Lower lobe of right lung (tissue), 2 donors: ENCODE measurements around the gene POLRMT. TPM values are rescaled to one million over a fixed set of nuclear protein-coding genes. Genes with fewer than 3 reads are reported as not detected.
"Not testable (repeated sequence)": the region's sequence is repeated elsewhere in the genome, so short reads cannot be mapped to it uniquely, and the experiment has no call there.

Source experiments
- ATAC-seq, 2 donors: fragments of 200-7000 bp; cut with Tn5 transposase; one replicate each; pipeline ENCODE4 v1.9.1; 2020 to 2022; ENCODE audit warnings: mild to moderate bottlenecking in 2 of 2, moderate library complexity in 2 of 2
- DNase-seq: peaks from one replicate; pipeline ENCODE4 v3.0.0-alpha.2; 2020
- H3K27ac ChIP-seq: fragments of 200-600 bp; one replicate; pipeline ENCODE4 v1.8.0; 2022
- H3K27me3 ChIP-seq: fragments of 200-600 bp; one replicate; pipeline ENCODE4 v1.8.0; 2022; ENCODE audit warnings: low read depth
- H3K36me3 ChIP-seq: fragments of 200-600 bp; one replicate; pipeline ENCODE4 v1.8.0; 2022; ENCODE audit warnings: mild to moderate bottlenecking
- H3K4me1 ChIP-seq: fragments of 200-600 bp; one replicate; pipeline ENCODE4 v1.8.0; 2022
- H3K4me3 ChIP-seq: fragments of 200-600 bp; one replicate; pipeline ENCODE4 v1.8.0; 2022; ENCODE audit warnings: mild to moderate bottlenecking
- H3K9me3 ChIP-seq: fragments of 200-600 bp; one replicate; pipeline ENCODE4 v1.8.0; 2022
- intact Hi-C: fragments of 100-400 bp; cut with DNase I; formaldehyde crosslinking; loops from one replicate; pipeline ENCODE4 v1.11.0; 2022
- total RNA-seq: library from RNA; stranded (reverse); fragmentation: NEBNext Ultra II Directional; extraction: Animal tissue kit (Norgen Biotek cat#: 25700); gene quantifications from one replicate; pipeline ENCODE4 v1.2.1, GENCODE V29; 2021
- TF ChIP-seq, protein P1 (sequence below): fragments of 200-600 bp; IDR thresholded peaks from one replicate; pipeline ENCODE4 v1.8.0; 2022; ENCODE audit warnings: antibody characterized with exemption, mild to moderate bottlenecking
- donor health status: DM: no; HTN: yes; CAD: no; lungs with severe emphysema.

POLRMT gene
- total RNA-seq, 1 donor from 2014 or later, result 42.5 TPM

DNA sequence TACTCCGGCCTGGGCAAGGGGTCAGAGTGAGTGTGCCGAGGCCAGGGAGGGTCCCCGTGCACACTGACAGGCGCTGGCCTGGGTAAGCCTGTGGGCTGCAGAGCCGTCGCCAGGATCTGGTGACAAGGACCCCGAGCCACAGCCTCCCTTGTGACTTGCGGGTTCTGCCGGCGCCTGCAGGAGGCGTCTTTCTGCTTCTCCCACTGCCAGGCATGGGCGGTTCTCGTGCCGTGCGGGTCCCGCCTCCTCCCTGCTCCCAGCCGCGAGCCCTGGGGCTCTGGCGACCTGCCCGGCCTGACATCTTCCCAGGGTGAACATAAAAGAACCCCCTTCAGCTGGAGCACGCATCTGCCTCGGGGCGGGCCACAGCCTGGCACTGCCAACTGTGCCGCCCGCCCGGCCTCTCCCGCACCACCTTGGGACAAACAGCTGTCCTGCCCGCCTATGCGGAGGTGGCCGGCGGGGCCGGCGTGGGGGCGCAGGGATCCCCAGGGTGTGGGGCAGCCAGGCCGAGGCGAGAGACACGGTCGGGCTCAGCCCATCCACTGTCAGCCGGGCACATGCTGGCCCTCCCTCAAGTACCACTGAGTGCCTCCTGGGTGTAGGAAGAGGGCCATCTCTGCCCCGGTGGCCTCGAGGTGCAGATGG lies 45.1 kb downstream of the POLRMT start:
- Histone ChIP-seq H3K4me1 (peaks cover 22% of the 10 kb centered on the region), H3K4me3 (no peak overlapping the region), H3K36me3 (peaks cover 3% of the 10 kb centered on the region), H3K9me3 (no peaks in the 10 kb centered on the region), H3K27me3 (peaks cover 68% of the 10 kb centered on the region), H3K27ac (no peak overlapping the region)
- TF ChIP-seq, protein P1, sequence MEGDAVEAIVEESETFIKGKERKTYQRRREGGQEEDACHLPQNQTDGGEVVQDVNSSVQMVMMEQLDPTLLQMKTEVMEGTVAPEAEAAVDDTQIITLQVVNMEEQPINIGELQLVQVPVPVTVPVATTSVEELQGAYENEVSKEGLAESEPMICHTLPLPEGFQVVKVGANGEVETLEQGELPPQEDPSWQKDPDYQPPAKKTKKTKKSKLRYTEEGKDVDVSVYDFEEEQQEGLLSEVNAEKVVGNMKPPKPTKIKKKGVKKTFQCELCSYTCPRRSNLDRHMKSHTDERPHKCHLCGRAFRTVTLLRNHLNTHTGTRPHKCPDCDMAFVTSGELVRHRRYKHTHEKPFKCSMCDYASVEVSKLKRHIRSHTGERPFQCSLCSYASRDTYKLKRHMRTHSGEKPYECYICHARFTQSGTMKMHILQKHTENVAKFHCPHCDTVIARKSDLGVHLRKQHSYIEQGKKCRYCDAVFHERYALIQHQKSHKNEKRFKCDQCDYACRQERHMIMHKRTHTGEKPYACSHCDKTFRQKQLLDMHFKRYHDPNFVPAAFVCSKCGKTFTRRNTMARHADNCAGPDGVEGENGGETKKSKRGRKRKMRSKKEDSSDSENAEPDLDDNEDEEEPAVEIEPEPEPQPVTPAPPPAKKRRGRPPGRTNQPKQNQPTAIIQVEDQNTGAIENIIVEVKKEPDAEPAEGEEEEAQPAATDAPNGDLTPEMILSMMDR, result peak; percentile 43
- DNase-seq (peak; percentile 69), ATAC-seq (peak; percentile 7 to 27)
- intact Hi-C loops, result no loop called here

DNA sequence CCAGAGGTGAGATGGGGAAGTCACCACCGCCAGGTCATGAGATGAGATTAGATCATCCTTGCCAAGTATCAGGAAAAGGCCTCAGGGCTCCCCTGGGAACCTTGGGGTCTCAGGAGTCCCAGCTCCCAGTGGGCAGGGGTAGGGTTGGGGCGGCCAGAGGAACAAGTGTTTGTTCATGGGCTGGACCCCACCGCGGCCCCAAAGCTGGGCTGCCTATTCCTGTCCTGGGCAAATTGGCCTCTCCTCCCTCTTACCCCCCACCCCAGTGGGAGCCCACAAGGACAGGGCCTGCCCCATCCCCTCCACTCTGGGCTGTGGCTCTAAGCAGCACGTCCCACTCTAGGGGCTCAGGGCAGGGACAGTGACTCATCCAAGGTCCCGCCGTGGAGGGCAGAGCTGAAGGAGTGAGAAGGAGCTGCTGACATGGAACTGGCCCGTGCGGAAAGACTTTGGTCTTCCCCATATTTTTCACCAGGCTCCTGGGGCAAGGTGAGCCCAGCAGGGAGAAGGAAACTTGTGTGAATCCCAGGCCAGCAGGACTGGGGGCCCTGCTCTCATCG lies 47.7 kb downstream of the POLRMT start:
- intact Hi-C loops, result no loop called here
- H3K27me3 ChIP-seq, result peaks cover 43% of the 10 kb centered on the region
- peaks cover 29% of the 10 kb centered on the region for H3K36me3 ChIP-seq
- TF ChIP-seq, protein P1, result no peak
- no peaks in the 10 kb centered on the region for H3K9me3 ChIP-seq
- no peak for DNase-seq
- no peak overlapping the region for H3K4me3 ChIP-seq
- ATAC-seq, result no peak
- peaks cover 22% of the 10 kb centered on the region for H3K4me1 ChIP-seq
- H3K27ac ChIP-seq, result no peak overlapping the region

DNA sequence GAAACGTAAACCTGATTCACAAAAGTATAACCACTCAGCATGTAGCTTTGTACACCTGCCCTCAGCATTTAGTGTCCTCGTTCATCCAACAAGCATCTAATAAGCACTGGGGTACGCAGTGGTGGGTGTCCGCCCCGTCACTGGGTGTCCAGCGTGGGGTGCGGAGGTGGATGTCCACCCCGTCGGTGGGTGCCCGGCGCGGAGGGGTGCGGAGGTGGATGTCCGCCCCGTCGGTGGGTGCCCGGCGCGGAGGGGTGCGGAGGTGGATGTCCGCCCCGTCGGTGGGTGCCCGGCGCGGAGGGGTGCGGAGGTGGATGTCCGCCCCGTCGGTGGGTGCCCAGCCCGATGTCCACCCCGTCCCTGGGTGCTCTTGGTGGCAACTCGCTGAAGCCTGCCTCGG lies 48.2 kb downstream of the POLRMT start:
- intact Hi-C loops, H3K9me3 ChIP-seq, H3K4me3 ChIP-seq, ATAC-seq, H3K27ac ChIP-seq, DNase-seq: not testable (repeated sequence)
- Histone ChIP-seq H3K36me3 (peaks cover 33% of the 10 kb centered on the region), H3K4me1 (peaks cover 22% of the 10 kb centered on the region), H3K27me3 (peaks cover 39% of the 10 kb centered on the region)

- ATAC-seq (peak; percentile 62 to 68), DNase-seq (no peak)
- intact Hi-C loops, result no loop called here
- TF ChIP-seq, protein P1, result peak; percentile 88
- Histone ChIP-seq H3K9me3 (no peaks in the 10 kb centered on the region), H3K36me3 (peaks cover 41% of the 10 kb centered on the region), H3K4me1 (peaks cover 22% of the 10 kb centered on the region), H3K27ac (no peak overlapping the region), H3K27me3 (peaks cover 39% of the 10 kb centered on the region), H3K4me3 (no peak overlapping the region)
Observed at GRCh38 chr19:584240-585001, 48.9 kb downstream of the POLRMT start.

- no peak overlapping the region for H3K27ac ChIP-seq
- no peak for DNase-seq
- H3K4me1 ChIP-seq, result peaks cover 17% of the 10 kb centered on the region
- no peak overlapping the region for H3K4me3 ChIP-seq
- ATAC-seq, result no peak
- intact Hi-C loops, result no loop called here
- peaks cover 44% of the 10 kb centered on the region for H3K36me3 ChIP-seq
- no peaks in the 10 kb centered on the region for H3K9me3 ChIP-seq
- H3K27me3 ChIP-seq, result peaks cover 34% of the 10 kb centered on the region
- TF ChIP-seq, protein P1, result no peak
Observed at GRCh38 chr19:583968-584239, 49.4 kb downstream of the POLRMT start.
